HepG2 (cell line): ENCODE measurements around the gene CREB1. TPM values are rescaled to one million over a fixed set of nuclear protein-coding genes. Genes with fewer than 3 reads are reported as not detected.

Source experiments
- BHLHE40 ChIP-seq: IDR thresholded peaks from 2 replicates; pipeline ENCODE4 v1.6.1; 2011; ENCODE audit warnings: low read length, improper control_type of control experiment
- CENPX ChIP-seq: sonication (generic); formaldehyde crosslinking; IDR thresholded peaks from 2 replicates; pipeline ENCODE4 v1.9.0; 2021; ENCODE audit warnings: mild to moderate bottlenecking, missing genetic modification reagents, moderate library complexity
- DR1 ChIP-seq: sonication (generic); formaldehyde crosslinking; IDR thresholded peaks from 2 replicates; pipeline ENCODE4 v1.8.0; 2021; ENCODE audit warnings: mild to moderate bottlenecking, missing genetic modification reagents, inconsistent platforms
- ELF3 ChIP-seq: IDR thresholded peaks from 2 replicates; pipeline ENCODE4 v1.6.1; 2016; ENCODE audit warnings: missing genetic modification reagents, missing compliant biosample characterization
- FOXO4 ChIP-seq: sonication (generic); formaldehyde crosslinking; conservative IDR thresholded peaks from 2 replicates; pipeline ENCODE4 v1.8.1; 2023; ENCODE audit warnings: missing genetic modification reagents
- GABPA ChIP-seq, 2 experiments: IDR thresholded peaks; 2 replicates each; pipeline ENCODE4 v1.6.1; 2011 to 2016; ENCODE audit warnings: low read depth in 2 of 2, low read length in 1 of 2, missing biosample characterization in 1 of 2, missing genetic modification characterization in 1 of 2
- GATAD1 ChIP-seq: IDR thresholded peaks from 2 replicates; pipeline ENCODE4 v1.6.1; 2016; ENCODE audit warnings: missing genetic modification reagents, missing compliant biosample characterization
- HNF4A ChIP-seq: sonication (generic); formaldehyde crosslinking; IDR thresholded peaks from 2 replicates; pipeline ENCODE4 v1.4.0; 2020; ENCODE audit warnings: missing genetic modification reagents
- NONO ChIP-seq, 2 experiments: fragments of 450-650 bp in 1 of 2; sonication (generic) in 1 of 2; formaldehyde crosslinking in 1 of 2; IDR thresholded peaks in 1 of 2; conservative IDR thresholded peaks in 1 of 2; 2 replicates each; pipeline versions ENCODE4 v1.6.1 to v1.8.0; 2017 to 2022; ENCODE audit warnings: mild to moderate bottlenecking in 1 of 2, missing genetic modification reagents in 1 of 2, moderate library complexity in 1 of 2
- ONECUT2 ChIP-seq: sonication (generic); formaldehyde crosslinking; IDR thresholded peaks from 2 replicates; pipeline ENCODE4 v1.4.0; 2020; ENCODE audit warnings: missing genetic modification reagents
- PRPF4 ChIP-seq: fragments of 200-400 bp; formaldehyde crosslinking; IDR thresholded peaks from 2 replicates; pipeline ENCODE4 v1.6.1; 2016; ENCODE audit warnings: low read length, low read depth; ENCODE audit not compliant: poor library complexity, severe bottlenecking
- STAT5B ChIP-seq: sonication (generic); formaldehyde crosslinking; IDR thresholded peaks from 2 replicates; pipeline ENCODE4 v1.4.0; 2020; ENCODE audit warnings: missing genetic modification reagents
- TCF7L2 ChIP-seq: IDR thresholded peaks from 2 replicates; pipeline ENCODE4 v1.6.1; 2011; ENCODE audit warnings: mild to moderate bottlenecking, low read depth, low read length, moderate library complexity
- THAP7 ChIP-seq: sonication (generic); formaldehyde crosslinking; IDR thresholded peaks from 2 replicates; pipeline ENCODE4 v1.8.1; 2023; ENCODE audit warnings: mild to moderate bottlenecking, missing genetic modification reagents
- ZNF235 ChIP-seq: sonication (generic); formaldehyde crosslinking; IDR thresholded peaks from 2 replicates; pipeline ENCODE4 v1.8.1; 2023; ENCODE audit warnings: mild to moderate bottlenecking, missing genetic modification reagents, borderline replicate concordance
- ZNF383 ChIP-seq: sonication (generic); formaldehyde crosslinking; IDR thresholded peaks from 2 replicates; pipeline ENCODE4 v1.4.0; 2020; ENCODE audit warnings: missing genetic modification reagents, mild to moderate bottlenecking, borderline replicate concordance
- ZNF441 ChIP-seq: sonication (generic); formaldehyde crosslinking; IDR thresholded peaks from 2 replicates; pipeline ENCODE4 v1.7.0; 2021; ENCODE audit warnings: missing genetic modification reagents, borderline replicate concordance
- ZNF496 ChIP-seq: sonication (generic); formaldehyde crosslinking; IDR thresholded peaks from 2 replicates; pipeline ENCODE4 v1.8.1; 2023; ENCODE audit warnings: mild to moderate bottlenecking, moderate library complexity, missing genetic modification reagents; ENCODE audit not compliant: insufficient replicate concordance
- ZNF770 ChIP-seq: sonication (generic); formaldehyde crosslinking; IDR thresholded peaks from 2 replicates; pipeline ENCODE4 v1.5.0; 2020; ENCODE audit warnings: mild to moderate bottlenecking, missing genetic modification reagents
- ZNF777 ChIP-seq: sonication (generic); formaldehyde crosslinking; IDR thresholded peaks from 2 replicates; pipeline ENCODE4 v1.4.0; 2020; ENCODE audit warnings: missing genetic modification reagents
- ZNF792 ChIP-seq: IDR thresholded peaks from 2 replicates; pipeline ENCODE4 v1.6.1; 2016
- polyA plus RNA-seq, 8 experiments: library from polyadenylated mRNA; depleted of rRNA in 3 of 8; stranded (reverse) in 7 of 8; unstranded in 1 of 8; fragments of >200 nt; fragmentation: Illumina TruSeq in 4 of 8; extraction: Trizol in 4 of 8; gene quantifications; 2 replicates each; pipeline versions ENCODE4 v1.2.1 to v1.2.3, GENCODE V29; 2011 to 2016; ENCODE audit warnings: low read depth in 4 of 8, missing spikeins in 1 of 8, mixed read lengths in 1 of 8; ENCODE audit not compliant: insufficient read depth in 1 of 8
- total RNA-seq, 5 experiments: library from RNA; depleted of rRNA; stranded (reverse); fragments of >200 nt; fragmentation: Illumina TruSeq; extraction: Trizol; gene quantifications; 2 replicates each; pipeline ENCODE4 v1.2.3, GENCODE V29; 2016; ENCODE audit warnings: low read depth in 1 of 5
- TF ChIP-seq, protein P1 (sequence below): sonication (generic); formaldehyde crosslinking; IDR thresholded peaks from 2 replicates; pipeline ENCODE4 v1.4.0; 2020; ENCODE audit warnings: missing genetic modification reagents, borderline replicate concordance

Gene CREB1
- total and polyA plus RNA-seq, 2 of the 13 experiments (the other 11 are each of a cell fraction or from before 2014, with no cell fraction given): 51.8 to 51.9 TPM

DNA sequence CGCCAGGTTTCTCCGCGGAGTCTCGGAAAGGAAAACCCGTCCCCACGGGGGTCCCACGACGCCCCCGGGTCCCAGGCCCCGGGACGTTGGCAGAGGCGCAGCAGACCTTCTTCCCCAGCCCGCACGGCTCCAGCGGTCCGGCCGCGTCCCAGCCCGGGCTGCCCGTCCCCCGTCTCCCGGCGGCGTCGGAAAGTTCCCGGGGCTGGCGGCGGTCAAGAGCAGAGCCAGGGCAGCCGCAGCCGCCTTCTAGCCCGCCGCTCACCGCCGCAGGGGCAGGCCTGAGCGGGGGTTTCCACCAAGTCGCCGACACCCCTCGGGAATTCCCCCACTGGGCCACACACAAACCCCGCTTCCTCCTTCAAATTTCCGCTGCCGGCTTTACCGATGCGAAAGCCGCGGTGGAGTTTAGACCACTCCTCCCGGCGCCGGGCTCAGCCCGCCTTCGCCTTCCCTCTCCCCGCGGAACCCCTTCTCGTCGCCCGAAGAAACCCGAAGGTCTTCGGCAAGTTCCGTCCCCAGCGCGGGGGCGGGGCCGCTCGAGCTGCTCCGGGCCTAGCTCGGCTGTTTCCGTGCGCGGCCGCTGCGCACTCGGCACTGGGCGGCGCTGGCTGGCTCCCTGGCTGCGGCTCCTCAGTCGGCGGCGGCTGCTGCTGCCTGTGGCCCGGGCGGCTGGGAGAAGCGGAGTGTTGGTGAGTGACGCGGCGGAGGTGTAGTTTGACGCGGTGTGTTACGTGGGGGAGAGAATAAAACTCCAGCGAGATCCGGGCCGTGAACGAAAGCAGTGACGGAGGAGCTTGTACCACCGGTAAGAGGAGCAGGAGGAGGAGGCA, at the start of gene CREB1 (continued):
- TF ChIP-seq ZNF441 (peak; percentile 44; the same call in 1 of the 2 replicates), PRPF4 (no peak), FOXO4 (CRISPR knock-in tag) (0 out of 2 replicates have a peak, but pooled peaks have one; percentile 79), GABPA (IDR thresholded peaks at IDR 0.05; ENCODE audit: low read depth, low read length) (no peak), GABPA (CRISPR knock-in tag; IDR thresholded peaks at IDR 0.05; ENCODE audit: low read depth) (0 out of 2 replicates have a peak, but pooled peaks have one; percentile 0), ZNF792 (CRISPR knock-in tag) (no peak; the same call in 1 of the 2 replicates), ZNF383 (CRISPR knock-in tag) (peak; percentile 98; the same call in 1 of the 2 replicates), ZNF496 (no peak), STAT5B (CRISPR knock-in tag) (no peak), ZNF235 (no peak; the same call in 1 of the 2 replicates), NONO (IDR thresholded peaks at IDR 0.05) (no peak), NONO (CRISPR knock-in tag; conservative IDR thresholded peaks at IDR 0.05) (peak; percentile 94), ZNF777 (CRISPR knock-in tag) (peak; percentile 94), DR1 (peak; percentile 90), ZNF770 (CRISPR knock-in tag) (peak; percentile 54; the same call in 1 of the 2 replicates), TCF7L2 (no peak), ONECUT2 (CRISPR knock-in tag) (no peak; the same call in 1 of the 2 replicates), BHLHE40 (no peak), HNF4A (CRISPR knock-in tag) (no peak), THAP7 (CRISPR knock-in tag) (peak; percentile 77; the same call in 1 of the 2 replicates), ELF3 (peak; percentile 70), CENPX (CRISPR knock-in tag) (0 out of 2 replicates have a peak, but pooled peaks have one; percentile 29), GATAD1 (CRISPR knock-in tag) (peak; percentile 63; the same call in 1 of the 2 replicates)
- TF ChIP-seq, protein P1, sequence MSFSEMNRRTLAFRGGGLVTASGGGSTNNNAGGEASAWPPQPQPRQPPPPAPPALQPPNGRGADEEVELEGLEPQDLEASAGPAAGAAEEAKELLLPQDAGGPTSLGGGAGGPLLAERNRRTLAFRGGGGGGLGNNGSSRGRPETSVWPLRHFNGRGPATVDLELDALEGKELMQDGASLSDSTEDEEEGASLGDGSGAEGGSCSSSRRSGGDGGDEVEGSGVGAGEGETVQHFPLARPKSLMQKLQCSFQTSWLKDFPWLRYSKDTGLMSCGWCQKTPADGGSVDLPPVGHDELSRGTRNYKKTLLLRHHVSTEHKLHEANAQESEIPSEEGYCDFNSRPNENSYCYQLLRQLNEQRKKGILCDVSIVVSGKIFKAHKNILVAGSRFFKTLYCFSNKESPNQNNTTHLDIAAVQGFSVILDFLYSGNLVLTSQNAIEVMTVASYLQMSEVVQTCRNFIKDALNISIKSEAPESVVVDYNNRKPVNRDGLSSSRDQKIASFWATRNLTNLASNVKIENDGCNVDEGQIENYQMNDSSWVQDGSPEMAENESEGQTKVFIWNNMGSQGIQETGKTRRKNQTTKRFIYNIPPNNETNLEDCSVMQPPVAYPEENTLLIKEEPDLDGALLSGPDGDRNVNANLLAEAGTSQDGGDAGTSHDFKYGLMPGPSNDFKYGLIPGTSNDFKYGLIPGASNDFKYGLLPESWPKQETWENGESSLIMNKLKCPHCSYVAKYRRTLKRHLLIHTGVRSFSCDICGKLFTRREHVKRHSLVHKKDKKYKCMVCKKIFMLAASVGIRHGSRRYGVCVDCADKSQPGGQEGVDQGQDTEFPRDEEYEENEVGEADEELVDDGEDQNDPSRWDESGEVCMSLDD (CRISPR knock-in tag): no peak
